ENCODE data around the gene GSTM1. TPM values are rescaled to one million over a fixed set of nuclear protein-coding genes. Genes with fewer than 3 reads are reported as not detected.

The GSTM1 gene
- total RNA-seq, 1 experiment from 2014 or later, result not detected

DNA sequence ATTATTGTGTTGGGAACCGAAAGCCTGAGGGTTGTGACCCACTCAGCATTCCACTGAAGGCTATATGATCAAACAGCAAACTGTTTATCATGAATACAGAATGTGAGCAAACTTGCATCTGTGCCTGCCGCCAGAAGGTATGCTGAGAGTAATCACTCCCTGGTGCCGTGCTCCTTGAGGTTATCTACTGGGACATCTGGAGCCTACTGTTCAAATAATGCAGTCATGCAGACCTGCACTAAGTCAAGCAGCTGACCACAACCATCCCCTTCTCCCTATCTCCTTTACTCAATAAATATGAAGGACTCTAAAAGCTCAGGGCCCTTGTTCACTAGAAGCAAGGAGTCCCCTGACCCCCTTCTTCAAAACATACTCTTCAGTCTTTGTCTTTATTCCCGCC, 37.9 kb downstream of the GSTM1 start:
- peaks cover 5% of the 10 kb centered on the region for H3K4me1 Mint-ChIP-seq (ENCODE audit: insufficient read depth, unreplicated experiment)
- H3K27me3 Mint-ChIP-seq (ENCODE audit: insufficient read depth, unreplicated experiment), result no peaks in the 10 kb centered on the region
- H3K4me3 Mint-ChIP-seq (ENCODE audit: unreplicated experiment), result no peak overlapping the region
- DNase-seq (ENCODE audit: unreplicated experiment), result no peak
- no peaks in the 10 kb centered on the region for H3K9me3 Mint-ChIP-seq (ENCODE audit: unreplicated experiment)
- intact Hi-C loops (cut with micrococcal nuclease), result no loop called here
- POLR2A ChIA-PET, result no interaction called here
- TF ChIP-seq, protein P1, sequence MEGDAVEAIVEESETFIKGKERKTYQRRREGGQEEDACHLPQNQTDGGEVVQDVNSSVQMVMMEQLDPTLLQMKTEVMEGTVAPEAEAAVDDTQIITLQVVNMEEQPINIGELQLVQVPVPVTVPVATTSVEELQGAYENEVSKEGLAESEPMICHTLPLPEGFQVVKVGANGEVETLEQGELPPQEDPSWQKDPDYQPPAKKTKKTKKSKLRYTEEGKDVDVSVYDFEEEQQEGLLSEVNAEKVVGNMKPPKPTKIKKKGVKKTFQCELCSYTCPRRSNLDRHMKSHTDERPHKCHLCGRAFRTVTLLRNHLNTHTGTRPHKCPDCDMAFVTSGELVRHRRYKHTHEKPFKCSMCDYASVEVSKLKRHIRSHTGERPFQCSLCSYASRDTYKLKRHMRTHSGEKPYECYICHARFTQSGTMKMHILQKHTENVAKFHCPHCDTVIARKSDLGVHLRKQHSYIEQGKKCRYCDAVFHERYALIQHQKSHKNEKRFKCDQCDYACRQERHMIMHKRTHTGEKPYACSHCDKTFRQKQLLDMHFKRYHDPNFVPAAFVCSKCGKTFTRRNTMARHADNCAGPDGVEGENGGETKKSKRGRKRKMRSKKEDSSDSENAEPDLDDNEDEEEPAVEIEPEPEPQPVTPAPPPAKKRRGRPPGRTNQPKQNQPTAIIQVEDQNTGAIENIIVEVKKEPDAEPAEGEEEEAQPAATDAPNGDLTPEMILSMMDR (IDR thresholded peaks at IDR 0.05; ENCODE audit: unreplicated experiment), result no peak
- no peaks in the 10 kb centered on the region for H3K36me3 Mint-ChIP-seq (ENCODE audit: insufficient read depth, unreplicated experiment)
- no TSS peak for BruUV-seq (replicated peaks)
- H3K27ac Mint-ChIP-seq (ENCODE audit: low read depth, unreplicated experiment), result no peak overlapping the region
- CTCF ChIA-PET, result no interaction called here

DNA sequence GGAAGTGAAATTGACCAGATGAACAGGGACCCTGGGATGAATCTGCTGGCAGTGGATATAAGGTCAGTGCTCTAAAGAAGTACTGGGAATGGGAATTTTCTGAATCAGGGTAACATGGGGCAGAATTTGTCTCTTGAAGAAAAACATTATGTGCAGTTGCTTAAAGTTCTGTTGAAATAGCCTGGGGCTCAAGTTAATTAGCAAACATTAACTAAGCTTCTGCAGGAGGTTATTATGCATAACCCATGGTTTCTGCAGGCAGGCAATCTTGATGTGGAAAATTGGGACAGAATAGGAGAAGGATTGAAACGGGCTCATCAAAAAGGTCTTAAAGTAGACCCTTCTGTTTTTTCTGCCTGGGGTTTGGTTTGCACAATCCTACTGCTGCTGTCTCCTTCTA, 38.4 kb downstream of the GSTM1 start:
- intact Hi-C loops (cut with micrococcal nuclease), result no loop called here
- Mint-ChIP-seq H3K9me3 (ENCODE audit: unreplicated experiment) (no peaks in the 10 kb centered on the region), H3K27ac (ENCODE audit: low read depth, unreplicated experiment) (no peak overlapping the region), H3K27me3 (ENCODE audit: insufficient read depth, unreplicated experiment) (no peaks in the 10 kb centered on the region), H3K36me3 (ENCODE audit: insufficient read depth, unreplicated experiment) (no peaks in the 10 kb centered on the region), H3K4me3 (ENCODE audit: unreplicated experiment) (no peak overlapping the region), H3K4me1 (ENCODE audit: insufficient read depth, unreplicated experiment) (peaks cover 5% of the 10 kb centered on the region)
- TF ChIP-seq, protein P1 (IDR thresholded peaks at IDR 0.05; ENCODE audit: unreplicated experiment), result no peak
- ChIA-PET CTCF (interaction anchor here (2.1 kb wide), 1 partner anchor 86 kb away, joined by 6 read pairs; no protein-coding TSS in a partner anchor), POLR2A (no interaction called here)
- no TSS peak for BruUV-seq (replicated peaks)
- no peak for DNase-seq (ENCODE audit: unreplicated experiment)

DNA sequence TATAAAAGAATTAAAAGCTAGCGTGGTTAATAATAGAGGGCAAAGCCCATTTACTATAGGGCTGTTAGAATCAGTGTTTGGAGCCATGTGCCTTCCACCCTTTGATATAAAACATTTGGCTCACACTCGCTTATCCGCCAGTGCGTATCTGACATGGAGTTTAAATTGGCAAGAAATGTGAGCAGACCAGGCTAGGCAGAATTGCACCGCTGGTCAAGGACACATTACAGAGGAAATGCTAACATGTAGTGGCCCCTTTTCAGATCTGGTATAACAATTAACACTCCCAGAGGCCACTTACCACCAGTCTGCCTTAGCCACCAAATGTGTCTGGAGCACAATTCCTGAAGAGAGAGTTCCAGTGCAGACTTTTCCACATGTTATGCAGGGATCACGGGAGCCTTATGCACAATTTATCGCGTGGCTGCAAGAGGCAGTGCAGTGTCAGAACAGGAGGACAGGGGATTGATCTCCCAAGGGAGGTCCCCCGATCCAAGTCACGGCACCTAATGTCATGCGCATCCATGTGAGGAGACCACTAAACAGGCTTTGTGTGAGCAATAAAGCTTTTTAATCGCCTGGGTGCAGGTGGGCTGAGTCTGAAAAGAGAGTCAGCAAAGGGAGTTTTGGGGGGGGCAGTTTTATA, 39.2 kb downstream of the GSTM1 start:
- peaks cover 5% of the 10 kb centered on the region for H3K4me1 Mint-ChIP-seq (ENCODE audit: insufficient read depth, unreplicated experiment)
- intact Hi-C loops (cut with micrococcal nuclease), result no loop called here
- DNase-seq (ENCODE audit: unreplicated experiment), result no peak
- H3K27me3 Mint-ChIP-seq (ENCODE audit: insufficient read depth, unreplicated experiment), result no peaks in the 10 kb centered on the region
- no peaks in the 10 kb centered on the region for H3K36me3 Mint-ChIP-seq (ENCODE audit: insufficient read depth, unreplicated experiment)
- ChIA-PET POLR2A (interaction anchor here (0.6 kb wide), 1 partner anchor 258 kb away, joined by 5 read pairs; no protein-coding TSS in a partner anchor), CTCF (interaction anchor here (0.6 to 2.1 kb wide), 2 partner anchors 87 to 345 kb away, joined by 3 to 6 read pairs; no protein-coding TSS in a partner anchor)
- no peak overlapping the region for H3K4me3 Mint-ChIP-seq (ENCODE audit: unreplicated experiment)
- BruUV-seq (replicated peaks), result no TSS peak
- H3K9me3 Mint-ChIP-seq (ENCODE audit: unreplicated experiment), result no peaks in the 10 kb centered on the region
- H3K27ac Mint-ChIP-seq (ENCODE audit: low read depth, unreplicated experiment), result no peak overlapping the region
- TF ChIP-seq, protein P1 (IDR thresholded peaks at IDR 0.05; ENCODE audit: unreplicated experiment), result no peak

DNA sequence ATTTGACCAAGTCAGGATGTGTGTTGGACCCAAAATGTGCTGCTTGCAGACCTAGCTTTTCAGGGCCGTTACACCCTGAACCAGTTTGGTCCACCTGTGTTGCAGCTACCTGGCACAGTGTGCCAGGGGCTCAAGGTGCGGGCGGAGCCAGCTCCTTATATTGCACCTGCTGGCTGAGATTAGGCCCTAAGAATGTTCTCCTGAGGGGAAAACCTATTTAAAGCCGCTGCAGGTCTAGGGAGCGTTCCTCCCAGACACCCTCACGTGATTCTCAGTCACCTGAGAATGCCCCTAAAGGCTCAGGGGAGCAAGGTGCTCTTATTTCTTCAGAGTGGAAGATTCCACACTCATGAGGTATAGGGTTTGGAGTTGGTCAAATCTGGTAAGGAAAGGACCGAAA, 41.3 kb downstream of the GSTM1 start:
- TF ChIP-seq, protein P1 (IDR thresholded peaks at IDR 0.05; ENCODE audit: unreplicated experiment), result no peak
- intact Hi-C loops (cut with micrococcal nuclease), result no loop called here
- Mint-ChIP-seq H3K27ac (ENCODE audit: low read depth, unreplicated experiment) (no peak overlapping the region), H3K36me3 (ENCODE audit: insufficient read depth, unreplicated experiment) (no peaks in the 10 kb centered on the region), H3K4me3 (ENCODE audit: unreplicated experiment) (no peak overlapping the region), H3K4me1 (ENCODE audit: insufficient read depth, unreplicated experiment) (no peaks in the 10 kb centered on the region), H3K9me3 (ENCODE audit: unreplicated experiment) (no peaks in the 10 kb centered on the region), H3K27me3 (ENCODE audit: insufficient read depth, unreplicated experiment) (no peaks in the 10 kb centered on the region)
- no TSS peak for BruUV-seq (replicated peaks)
- DNase-seq (ENCODE audit: unreplicated experiment), result no peak
- POLR2A ChIA-PET, result interaction anchor here (0.7 kb wide), 1 partner anchor 22 kb away, joined by 3 read pairs; no protein-coding TSS in a partner anchor
- CTCF ChIA-PET, result no interaction called here
